Panc1 (cell line): ENCODE results near the gene NAGA. TPM values are rescaled to one million over a fixed set of nuclear protein-coding genes. Genes with fewer than 3 reads are reported as not detected.
"Not testable (repeated sequence)": the region's sequence is repeated elsewhere in the genome, so short reads cannot be mapped to it uniquely, and the experiment has no call there.

Experiments used
- ATAC-seq: fragments of 200-7000 bp; cut with Tn5 transposase; 2 replicates; pipeline ENCODE4 v1.9.1; 2020; ENCODE audit warnings: mild to moderate bottlenecking, moderate library complexity
- BruUV-seq: library from RNA; stranded (reverse); fragments of 400-500 nt; replicated peaks from 2 replicates; lab custom pipeline; 2021; lab: Mats Ljungman, UMichigan
- CTCF ChIA-PET: fragments of 300-600 bp; sonication (Branson Sonifier 250); formaldehyde crosslinking; loops from one replicate; lab custom pipeline; 2022; ENCODE audit warnings: antibody characterized with exemption; lab: Charles Lee
- POLR2A ChIA-PET: fragments of 300-600 bp; sonication (Branson Sonifier 250); formaldehyde crosslinking; loops from one replicate; lab custom pipeline; 2022; ENCODE audit warnings: antibody characterized with exemption; lab: Charles Lee
- DNase-seq: peaks from one replicate; pipeline ENCODE4 v3.0.0-alpha.2; 2010; ENCODE audit warnings: low read depth, low spot score
- H3K27ac ChIP-seq: 2 replicates; pipeline ENCODE4 v1.5.1; 2011; ENCODE audit warnings: mild to moderate bottlenecking, low read length, inconsistent platforms
- H3K27me3 ChIP-seq: fragments of 200-500 bp; sonication (Bioruptor generic); 2 replicates; pipeline ENCODE4 v1.6.0; 2014; ENCODE audit warnings: low read length, inconsistent platforms; ENCODE audit not compliant: control insufficient read depth, insufficient read depth
- H3K36me3 ChIP-seq: fragments of 200-500 bp; sonication (Bioruptor generic); 2 replicates; pipeline ENCODE4 v1.5.1; 2014; ENCODE audit warnings: inconsistent platforms, mild to moderate bottlenecking, low read length, moderate library complexity; ENCODE audit not compliant: control insufficient read depth, insufficient read depth
- H3K4me1 ChIP-seq: 2 replicates; pipeline ENCODE4 v1.5.1; 2011; ENCODE audit warnings: inconsistent platforms, mild to moderate bottlenecking, low read length, moderate library complexity; ENCODE audit not compliant: control insufficient read depth, insufficient read depth
- H3K4me3 ChIP-seq, 2 experiments: 2 replicates each; pipeline ENCODE4 v1.5.1; 2011 to 2012; ENCODE audit warnings: low read depth in 2 of 2, low read length in 2 of 2, mild to moderate bottlenecking in 2 of 2, inconsistent platforms in 1 of 2, moderate library complexity in 1 of 2
- H3K9me3 ChIP-seq: fragments of 200-500 bp; sonication (Bioruptor generic); 2 replicates; pipeline ENCODE4 v1.5.1; 2014; ENCODE audit warnings: low read depth, mild to moderate bottlenecking, inconsistent platforms, low read length, moderate library complexity; ENCODE audit not compliant: control insufficient read depth, insufficient read depth
- CTCF ChIP-seq: fragments of 450-650 bp; IDR thresholded peaks from 2 replicates; pipeline ENCODE4 v1.5.1; 2017; ENCODE audit warnings: mild to moderate bottlenecking
- POLR2AphosphoS5 ChIP-seq: IDR thresholded peaks from 2 replicates; pipeline ENCODE4 v1.6.1; 2012; ENCODE audit warnings: mild to moderate bottlenecking, low read depth, low read length, moderate library complexity
- REST ChIP-seq, 2 experiments: IDR thresholded peaks; 2 replicates each; pipeline ENCODE4 v1.6.1; 2011 to 2012; ENCODE audit warnings: low read depth in 2 of 2, control low read depth in 1 of 2, low read length in 1 of 2, mild to moderate bottlenecking in 1 of 2, moderate library complexity in 1 of 2; ENCODE audit not compliant: insufficient read depth in 1 of 2
- SIN3A ChIP-seq: IDR thresholded peaks from 2 replicates; pipeline ENCODE4 v1.6.1; 2012; ENCODE audit warnings: low read depth, mild to moderate bottlenecking, low read length, moderate library complexity, borderline replicate concordance; ENCODE audit not compliant: insufficient read depth
- TCF7L2 ChIP-seq: IDR thresholded peaks from 2 replicates; pipeline ENCODE4 v1.6.1; 2011; ENCODE audit warnings: mild to moderate bottlenecking, low read depth, low read length, inconsistent platforms
- in situ Hi-C: cut with HindIII; loops from 2 replicates; pipeline ENCODE4 v1.10.0; 2016; ENCODE audit warnings: low sequenced_read_pairs, low pct_unique_long_range_greater_than_20kb
- intact Hi-C: fragments of 100-400 bp; cut with micrococcal nuclease; formaldehyde crosslinking; loops from one replicate; pipeline ENCODE4 v1.10.0; 2022; ENCODE audit not compliant: unreplicated experiment
- total RNA-seq: library from RNA; stranded (reverse); gene quantifications from one replicate; pipeline ENCODE4 v1.2.1, GENCODE V29; 2021; ENCODE audit not compliant: unreplicated experiment

Gene NAGA
- total RNA-seq, 1 experiment from 2014 or later: 24.2 TPM

DNA sequence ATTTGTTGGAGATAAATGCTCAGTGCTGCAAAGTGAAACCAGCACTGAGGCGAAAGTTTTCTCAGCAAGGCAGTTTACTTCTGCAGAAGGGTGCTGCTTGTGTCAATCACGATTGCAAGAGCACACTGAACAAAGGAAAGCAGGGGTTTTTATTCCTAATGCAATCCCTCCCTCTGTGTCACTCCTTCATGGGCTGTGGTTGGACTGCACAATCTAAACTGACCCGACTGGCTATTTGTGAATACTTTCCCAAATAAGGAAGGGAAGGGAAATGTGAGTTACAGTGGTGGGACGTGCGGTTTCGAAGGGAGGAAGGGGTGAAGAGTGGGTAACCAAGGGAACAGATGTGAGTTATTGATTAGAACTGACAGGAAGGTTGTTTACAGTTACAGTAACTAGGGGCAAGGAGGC is 44.8 kb upstream of the NAGA start:
- intact Hi-C loops: loop anchor here (10.0 kb wide), 1 partner anchor 151 kb away; the partner anchor contains the start of gene SEPTIN3
- not testable (repeated sequence) for ATAC-seq

DNA sequence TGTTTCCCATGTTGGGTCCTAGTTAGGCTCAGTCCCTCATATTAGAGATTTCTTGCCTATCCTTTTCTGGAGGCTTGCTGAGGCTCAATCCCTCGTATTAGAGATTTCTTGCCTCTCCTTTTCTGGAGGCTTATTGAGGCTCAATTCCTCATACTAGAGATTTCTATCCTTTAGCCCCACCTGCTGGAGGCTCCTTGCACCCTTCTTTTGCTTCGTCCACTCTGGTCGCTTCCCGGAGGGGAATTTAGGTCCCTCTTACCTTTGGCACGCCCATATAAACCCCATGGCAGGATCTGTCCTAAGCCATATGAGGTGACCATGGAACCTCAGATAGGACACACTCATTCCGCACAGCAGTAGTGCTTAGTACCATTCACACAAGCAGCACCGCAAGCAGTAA is 44.1 kb upstream of the NAGA start:
- no peak for TF ChIP-seq SIN3A
- TF ChIP-seq CTCF: peak; percentile 17
- Histone ChIP-seq H3K36me3 (no peaks in the 10 kb centered on the region), H3K27ac (no peak overlapping the region), H3K4me3 (no peak overlapping the region), H3K27me3 (no peaks in the 10 kb centered on the region), H3K4me1 (no peaks in the 10 kb centered on the region), H3K9me3 (peaks cover 4% of the 10 kb centered on the region; the same call in 1 of the 2 replicates)
- ATAC-seq: 0 out of 2 replicates have a peak, but pooled peaks have one; percentile 58
- intact Hi-C loops (loop anchor here (10.0 kb wide), 1 partner anchor 150 kb away; the partner anchor contains the start of gene SEPTIN3), in situ Hi-C loops (no loop called here)
- ChIA-PET POLR2A (no interaction called here), CTCF (no interaction called here)
- BruUV-seq: no TSS peak
- DNase-seq: no peak

More for the DNA sequence above, 44.8 kb upstream of the NAGA start:
- BruUV-seq, H3K9me3 ChIP-seq, POLR2A ChIA-PET, H3K27ac ChIP-seq, H3K27me3 ChIP-seq, H3K36me3 ChIP-seq, in situ Hi-C loops, DNase-seq, H3K4me3 ChIP-seq, CTCF ChIA-PET, H3K4me1 ChIP-seq: not testable (repeated sequence)

DNA sequence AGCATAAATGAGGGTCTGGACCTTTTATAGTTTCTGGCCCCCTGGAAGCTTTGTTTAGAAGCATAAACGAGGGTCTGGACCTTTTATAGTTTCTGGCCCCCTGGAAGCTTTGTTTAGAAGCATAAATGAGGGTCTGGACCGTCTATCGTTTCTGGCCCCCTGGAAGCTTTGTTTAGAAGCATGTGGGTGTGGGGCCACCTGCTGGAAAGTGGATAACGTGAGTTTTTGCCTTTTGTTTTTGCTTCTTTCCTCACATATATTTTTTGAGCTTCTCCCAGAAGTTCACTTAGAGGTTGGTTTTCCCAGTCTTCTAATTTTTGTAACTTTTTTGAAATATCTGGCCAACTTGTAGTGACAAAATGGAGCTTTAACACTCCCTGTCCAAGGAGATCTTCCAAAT is 42.2 kb upstream of the NAGA start:
- H3K27ac ChIP-seq, H3K9me3 ChIP-seq, H3K4me1 ChIP-seq, ATAC-seq, H3K36me3 ChIP-seq, in situ Hi-C loops, H3K4me3 ChIP-seq, DNase-seq, BruUV-seq, H3K27me3 ChIP-seq: not testable (repeated sequence)
- intact Hi-C loops: loop anchor here (10.0 kb wide), 1 partner anchor 148 kb away; the partner anchor contains the start of gene SEPTIN3
- ChIA-PET CTCF (interaction anchor here (0.6 kb wide), 2 partner anchors 21 to 302 kb away, joined by 4 read pairs; no protein-coding TSS in a partner anchor), POLR2A (interaction anchor here (0.5 kb wide), 1 partner anchor 119 kb away, joined by 7 read pairs; no protein-coding TSS in a partner anchor)

GRCh38 chr22:42111798-42112197 is 41.2 kb upstream of the NAGA start:
- no peaks in the 10 kb centered on the region for H3K27me3 ChIP-seq
- peaks cover 4% of the 10 kb centered on the region; the same call in 1 of the 2 replicates for H3K9me3 ChIP-seq
- BruUV-seq: no TSS peak
- H3K36me3 ChIP-seq: no peaks in the 10 kb centered on the region
- in situ Hi-C loops (no loop called here), intact Hi-C loops (loop anchor here (10.0 kb wide), 1 partner anchor 147 kb away; the partner anchor contains the start of gene SEPTIN3)
- H3K4me1 ChIP-seq: no peaks in the 10 kb centered on the region
- no peak overlapping the region for H3K4me3 ChIP-seq
- CTCF ChIA-PET: no interaction called here
- DNase-seq: no peak
- POLR2A ChIA-PET: no interaction called here
- TF ChIP-seq REST (IDR thresholded peaks at IDR 0.05; ENCODE audit: insufficient read depth in 1 of 2, low read depth in 2 of 2, low read length in 1 of 2): no peak
- TF ChIP-seq POLR2AphosphoS5: no peak
- TF ChIP-seq TCF7L2: no peak
- no peak for TF ChIP-seq CTCF
- no peak for TF ChIP-seq SIN3A
- no peak overlapping the region for H3K27ac ChIP-seq
- no peak for ATAC-seq
